ENCODE results near the gene NCS1.

NCS1 gene

GRCh38 chr9:130263601-130264413, 91.6 kb downstream of the NCS1 start:
- no peaks in the 10 kb centered on the region for H3K36me3 ChIP-seq (ENCODE audit: control insufficient read depth, low read depth, low read length)
- H3K9me3 ChIP-seq (ENCODE audit: control insufficient read depth, low read depth, low read length), result no peaks in the 10 kb centered on the region
- peaks cover 19% of the 10 kb centered on the region for H3K4me1 ChIP-seq (ENCODE audit: control insufficient read depth, low read depth, low read length)
- no peak overlapping the region for H3K27ac ChIP-seq (ENCODE audit: low read length)
- peaks cover 36% of the 10 kb centered on the region for H3K27me3 ChIP-seq (ENCODE audit: control insufficient read depth, insufficient read depth, low read length)
- no peak overlapping the region for H3K4me3 ChIP-seq (ENCODE audit: low read length)
- H3K9ac ChIP-seq (ENCODE audit: low read length), result no peak overlapping the region

GRCh38 chr9:130264414-130265350, 92.5 kb downstream of the NCS1 start:
- H3K4me1 ChIP-seq (ENCODE audit: control insufficient read depth, low read depth, low read length), result peaks cover 20% of the 10 kb centered on the region
- H3K9ac ChIP-seq (ENCODE audit: low read length), result no peak overlapping the region
- no peaks in the 10 kb centered on the region for H3K36me3 ChIP-seq (ENCODE audit: control insufficient read depth, low read depth, low read length)
- peak overlapping the region; percentile 42 for H3K4me3 ChIP-seq (ENCODE audit: low read length)
- H3K9me3 ChIP-seq (ENCODE audit: control insufficient read depth, low read depth, low read length), result no peaks in the 10 kb centered on the region
- H3K27me3 ChIP-seq (ENCODE audit: control insufficient read depth, insufficient read depth, low read length), result peaks cover 36% of the 10 kb centered on the region
- H3K27ac ChIP-seq (ENCODE audit: low read length), result no peak overlapping the region

DNA sequence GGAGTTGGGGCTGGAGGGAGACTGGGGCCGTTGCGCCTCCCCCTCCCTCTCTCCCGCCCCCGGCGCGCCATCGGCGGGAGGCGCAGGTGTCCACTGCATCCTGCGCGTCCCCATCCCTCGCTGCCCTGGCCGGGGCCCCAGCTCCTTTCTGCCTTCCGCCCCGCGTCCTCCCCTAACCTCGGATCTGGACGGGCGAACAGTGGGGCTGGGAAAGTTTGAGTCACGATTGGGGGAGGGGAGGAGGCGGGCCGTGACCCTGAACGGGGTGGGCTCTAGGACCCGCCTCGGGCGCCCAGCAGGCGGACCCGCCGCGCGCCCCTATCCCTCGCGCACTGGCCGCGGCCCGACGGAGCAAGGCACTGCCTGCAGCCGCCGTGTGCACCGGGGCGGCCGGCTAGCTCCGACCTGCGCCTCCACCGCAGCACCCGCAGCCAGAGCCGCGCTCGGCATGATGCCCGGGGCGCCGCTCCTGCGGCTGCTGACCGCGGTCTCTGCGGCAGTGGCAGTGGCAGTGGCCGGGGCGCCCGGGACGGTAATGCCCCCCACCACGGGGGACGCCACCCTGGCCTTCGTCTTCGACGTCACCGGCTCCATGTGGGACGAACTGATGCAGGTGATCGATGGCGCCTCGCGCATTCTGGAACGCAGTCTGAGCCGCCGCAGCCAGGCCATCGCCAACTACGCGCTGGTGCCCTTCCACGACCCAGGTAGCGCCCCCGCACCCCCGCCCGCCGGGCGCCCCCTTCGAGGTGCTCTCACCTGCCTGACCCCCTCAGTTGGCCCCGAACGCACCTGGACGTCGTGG, 93.4 kb downstream of the NCS1 start, which contains the start of gene HMCN2:
TSS of gene HMCN2 (plus strand) at position 330 of the 805 bp plus-strand sequence. CDS start at position 449, 119 bp downstream.
- Histone ChIP-seq H3K36me3 (ENCODE audit: control insufficient read depth, low read depth, low read length) (no peaks in the 10 kb centered on the region), H3K4me1 (ENCODE audit: control insufficient read depth, low read depth, low read length) (peaks cover 20% of the 10 kb centered on the region), H3K27me3 (ENCODE audit: control insufficient read depth, insufficient read depth, low read length) (peaks cover 36% of the 10 kb centered on the region), H3K9ac (ENCODE audit: low read length) (peak within 1 kb of the TSS; percentile 14), H3K27ac (ENCODE audit: low read length) (no peak within 1 kb of the TSS), H3K9me3 (ENCODE audit: control insufficient read depth, low read depth, low read length) (no peaks in the 10 kb centered on the region), H3K4me3 (ENCODE audit: low read length) (peak within 1 kb of the TSS; percentile 42)

DNA sequence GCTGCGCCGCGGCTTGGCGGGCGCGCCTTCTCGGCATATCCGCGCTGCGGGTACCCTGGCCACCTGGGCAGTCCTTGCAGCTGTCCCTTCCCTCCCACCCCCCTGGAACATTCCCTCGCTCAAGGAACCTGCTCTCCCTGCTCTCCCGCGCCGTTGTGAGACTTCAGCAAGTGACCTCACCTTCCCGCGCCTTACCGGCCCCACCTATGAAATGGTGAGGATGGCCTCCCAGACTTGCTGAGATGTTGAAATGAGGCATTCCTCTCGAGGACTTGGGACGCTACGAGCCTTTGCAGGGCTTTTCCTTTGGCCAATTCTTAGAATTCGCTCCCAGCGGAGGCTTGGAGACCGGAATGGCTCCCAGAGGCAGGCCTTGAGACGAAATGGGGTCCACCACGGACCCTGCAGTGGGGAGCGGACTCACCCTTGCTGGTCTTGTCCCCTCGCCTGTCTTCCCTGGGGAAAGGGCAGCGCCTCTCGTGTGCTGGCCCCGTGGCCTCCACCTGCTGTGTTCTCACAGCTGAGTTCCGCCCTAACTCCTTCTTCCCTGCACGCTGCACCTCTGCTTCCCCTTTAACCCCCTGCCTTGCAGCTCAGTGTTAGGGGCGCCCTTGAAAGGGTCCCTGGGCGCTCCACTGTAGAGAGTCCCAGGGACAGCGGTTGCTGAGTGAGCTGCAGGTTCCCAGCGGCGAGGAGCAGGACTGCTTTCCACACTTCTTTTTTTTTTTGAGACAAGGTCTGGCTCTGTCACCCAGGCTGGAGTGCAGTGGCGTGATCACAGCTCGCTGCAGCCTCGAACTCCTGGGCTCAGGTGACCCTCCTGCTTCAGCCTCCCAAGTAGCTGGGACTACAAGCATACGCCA, 94.3 kb downstream of the NCS1 start:
- Histone ChIP-seq H3K4me1 (ENCODE audit: control insufficient read depth, low read depth, low read length) (peaks cover 20% of the 10 kb centered on the region), H3K9ac (ENCODE audit: low read length) (peak overlapping the region; percentile 14), H3K27ac (ENCODE audit: low read length) (no peak overlapping the region), H3K27me3 (ENCODE audit: control insufficient read depth, insufficient read depth, low read length) (peaks cover 36% of the 10 kb centered on the region), H3K36me3 (ENCODE audit: control insufficient read depth, low read depth, low read length) (no peaks in the 10 kb centered on the region), H3K9me3 (ENCODE audit: control insufficient read depth, low read depth, low read length) (no peaks in the 10 kb centered on the region), H3K4me3 (ENCODE audit: low read length) (peak overlapping the region; percentile 42)

GRCh38 chr9:130267930-130268329, 95.7 kb downstream of the NCS1 start:
- Histone ChIP-seq H3K27ac (ENCODE audit: low read length) (no peak overlapping the region), H3K4me1 (ENCODE audit: control insufficient read depth, low read depth, low read length) (peaks cover 20% of the 10 kb centered on the region)

DNA sequence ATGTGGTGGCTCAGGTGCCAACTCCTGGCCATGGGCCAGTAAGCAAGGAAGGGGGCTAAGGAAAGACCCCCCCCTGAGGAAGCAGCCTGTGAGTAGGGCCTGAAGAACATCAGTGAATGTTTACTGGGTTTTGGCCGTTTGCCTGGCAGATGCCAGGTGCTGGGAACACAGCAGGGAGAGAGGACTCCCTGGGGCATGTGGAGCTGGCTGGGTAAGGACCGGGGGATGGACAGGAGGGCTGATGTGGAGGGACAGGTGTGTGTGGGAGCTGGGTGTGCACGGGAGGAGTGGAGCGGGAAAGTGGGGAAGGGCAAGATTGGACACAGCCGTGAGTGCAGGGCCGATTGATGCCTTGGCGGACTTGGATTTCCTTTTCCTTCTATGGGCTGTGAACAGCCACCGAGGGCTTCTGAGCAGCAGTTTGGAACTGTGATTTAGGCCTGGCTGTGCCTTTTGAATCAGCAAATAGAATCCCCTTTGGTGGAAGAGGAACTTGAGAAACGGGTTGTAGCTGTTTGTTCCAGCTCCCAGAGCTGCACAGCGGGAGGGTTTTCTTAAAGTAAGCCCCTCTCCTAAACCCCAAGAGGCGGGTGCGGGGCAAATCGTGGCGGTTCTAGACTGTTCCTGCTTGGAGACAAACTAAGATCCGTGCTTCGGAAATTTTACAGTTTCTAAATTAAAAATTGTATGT, 96.5 kb downstream of the NCS1 start:
- Histone ChIP-seq H3K4me3 (ENCODE audit: low read length) (peak overlapping the region; percentile 22), H3K27me3 (ENCODE audit: control insufficient read depth, insufficient read depth, low read length) (peaks cover 36% of the 10 kb centered on the region)

More at GRCh38 chr9:130267930-130268329, 95.7 kb downstream of the NCS1 start:
- Histone ChIP-seq H3K36me3 (ENCODE audit: control insufficient read depth, low read depth, low read length) (no peaks in the 10 kb centered on the region), H3K4me3 (ENCODE audit: low read length) (no peak overlapping the region), H3K9me3 (ENCODE audit: control insufficient read depth, low read depth, low read length) (no peaks in the 10 kb centered on the region), H3K27me3 (ENCODE audit: control insufficient read depth, insufficient read depth, low read length) (peaks cover 36% of the 10 kb centered on the region), H3K9ac (ENCODE audit: low read length) (no peak overlapping the region)

GRCh38 chr9:130271473-130271872, 99.3 kb downstream of the NCS1 start:
- Histone ChIP-seq H3K27me3 (ENCODE audit: control insufficient read depth, insufficient read depth, low read length) (peaks cover 11% of the 10 kb centered on the region), H3K9me3 (ENCODE audit: control insufficient read depth, low read depth, low read length) (no peaks in the 10 kb centered on the region), H3K9ac (ENCODE audit: low read length) (no peak overlapping the region), H3K36me3 (ENCODE audit: control insufficient read depth, low read depth, low read length) (no peaks in the 10 kb centered on the region), H3K27ac (ENCODE audit: low read length) (no peak overlapping the region), H3K4me1 (ENCODE audit: control insufficient read depth, low read depth, low read length) (peaks cover 13% of the 10 kb centered on the region), H3K4me3 (ENCODE audit: low read length) (no peak overlapping the region)

More for the DNA sequence above, 96.5 kb downstream of the NCS1 start:
- peaks cover 20% of the 10 kb centered on the region for H3K4me1 ChIP-seq (ENCODE audit: control insufficient read depth, low read depth, low read length)
- H3K9ac ChIP-seq (ENCODE audit: low read length), result no peak overlapping the region
- H3K36me3 ChIP-seq (ENCODE audit: control insufficient read depth, low read depth, low read length), result no peaks in the 10 kb centered on the region
- H3K9me3 ChIP-seq (ENCODE audit: control insufficient read depth, low read depth, low read length), result no peaks in the 10 kb centered on the region
- no peak overlapping the region for H3K27ac ChIP-seq (ENCODE audit: low read length)

DNA sequence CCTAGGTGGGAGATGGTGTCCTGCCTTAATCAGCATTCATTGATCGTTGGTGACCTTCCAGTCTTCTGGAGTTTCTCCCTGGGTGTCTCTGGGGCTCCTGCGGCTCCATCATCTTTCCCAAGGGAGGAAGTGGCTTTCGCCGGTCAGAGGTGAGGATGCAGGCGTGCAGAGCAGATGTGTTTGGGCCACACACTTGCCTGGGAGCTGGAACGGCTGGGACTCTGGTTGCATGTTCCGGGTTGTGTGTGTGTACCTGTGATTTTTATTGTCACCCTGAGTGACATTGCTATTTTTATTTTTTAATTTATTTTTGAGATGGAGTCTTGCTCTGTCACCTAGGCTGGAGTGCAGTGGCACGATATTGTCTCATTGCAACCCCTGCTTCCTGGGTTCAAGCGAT, 103.0 kb downstream of the NCS1 start:
- Histone ChIP-seq H3K4me1 (ENCODE audit: control insufficient read depth, low read depth, low read length) (no peaks in the 10 kb centered on the region), H3K27ac (ENCODE audit: low read length) (no peak overlapping the region), H3K9me3 (ENCODE audit: control insufficient read depth, low read depth, low read length) (no peaks in the 10 kb centered on the region), H3K36me3 (ENCODE audit: control insufficient read depth, low read depth, low read length) (no peaks in the 10 kb centered on the region), H3K4me3 (ENCODE audit: low read length) (no peak overlapping the region), H3K27me3 (ENCODE audit: control insufficient read depth, insufficient read depth, low read length) (no peaks in the 10 kb centered on the region), H3K9ac (ENCODE audit: low read length) (no peak overlapping the region)

DNA sequence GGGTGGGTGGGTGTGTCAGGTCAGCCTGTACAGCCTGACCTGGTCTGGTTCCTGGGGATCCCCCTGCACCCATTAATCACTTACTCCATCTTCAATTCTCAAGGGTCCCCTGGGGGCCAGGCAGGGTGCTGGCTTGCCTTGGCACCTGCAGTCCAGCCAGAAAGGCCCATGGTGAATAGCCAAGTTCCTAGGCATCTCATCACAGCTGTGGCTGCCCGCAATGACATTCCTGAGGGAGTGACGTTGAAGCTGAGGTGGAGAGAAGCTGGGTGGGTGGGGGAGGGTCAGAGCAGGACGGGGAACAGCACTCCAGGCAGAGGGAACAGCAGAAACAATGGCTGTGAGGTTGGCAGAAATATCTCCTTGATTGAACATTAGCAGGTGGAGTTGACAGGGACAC, 103.9 kb downstream of the NCS1 start:
- Histone ChIP-seq H3K9ac (ENCODE audit: low read length) (no peak overlapping the region), H3K4me1 (ENCODE audit: control insufficient read depth, low read depth, low read length) (no peaks in the 10 kb centered on the region), H3K27me3 (ENCODE audit: control insufficient read depth, insufficient read depth, low read length) (no peaks in the 10 kb centered on the region), H3K27ac (ENCODE audit: low read length) (no peak overlapping the region), H3K4me3 (ENCODE audit: low read length) (no peak overlapping the region), H3K36me3 (ENCODE audit: control insufficient read depth, low read depth, low read length) (no peaks in the 10 kb centered on the region), H3K9me3 (ENCODE audit: control insufficient read depth, low read depth, low read length) (no peaks in the 10 kb centered on the region)

DNA sequence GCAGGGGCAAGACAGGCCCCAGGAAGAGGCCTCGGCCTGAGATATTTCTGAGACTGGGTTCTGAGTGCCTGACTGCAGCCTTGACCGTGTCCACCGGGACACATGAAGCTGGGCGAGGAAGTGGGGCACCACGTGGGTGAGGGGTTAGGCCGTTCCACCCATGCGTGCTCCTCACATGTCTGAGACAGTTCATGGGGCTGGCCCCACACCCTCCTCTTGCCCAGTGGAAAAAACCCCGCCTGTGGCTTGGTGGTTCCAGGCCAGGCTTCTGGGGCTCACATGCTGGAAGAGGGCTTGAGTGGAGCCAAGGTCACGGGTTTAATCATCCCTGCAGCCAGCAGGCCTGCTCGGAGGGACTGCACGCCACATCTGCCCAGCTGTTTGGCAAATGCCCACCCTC, 104.8 kb downstream of the NCS1 start:
- H3K9me3 ChIP-seq (ENCODE audit: control insufficient read depth, low read depth, low read length), result no peaks in the 10 kb centered on the region
- H3K4me3 ChIP-seq (ENCODE audit: low read length), result no peak overlapping the region
- H3K36me3 ChIP-seq (ENCODE audit: control insufficient read depth, low read depth, low read length), result no peaks in the 10 kb centered on the region
- no peak overlapping the region for H3K27ac ChIP-seq (ENCODE audit: low read length)
- no peaks in the 10 kb centered on the region for H3K27me3 ChIP-seq (ENCODE audit: control insufficient read depth, insufficient read depth, low read length)
- H3K4me1 ChIP-seq (ENCODE audit: control insufficient read depth, low read depth, low read length), result no peaks in the 10 kb centered on the region
- no peak overlapping the region for H3K9ac ChIP-seq (ENCODE audit: low read length)

Data from iPS-18a (cell line).